Measurements from ENCODE around the gene ZBTB20.
A peak's percentile ranks its signal among the peaks of the same experiment; 100 is the strongest.

Gene ZBTB20

GRCh38 chr3:114672692-114673447 is 474.2 kb downstream of the ZBTB20 start:
- DNase-seq (ENCODE audit: low read depth): no peak

GRCh38 chr3:114671741-114672510 is 475.2 kb downstream of the ZBTB20 start:
- DNase-seq (ENCODE audit: low read depth): no peak

DNA sequence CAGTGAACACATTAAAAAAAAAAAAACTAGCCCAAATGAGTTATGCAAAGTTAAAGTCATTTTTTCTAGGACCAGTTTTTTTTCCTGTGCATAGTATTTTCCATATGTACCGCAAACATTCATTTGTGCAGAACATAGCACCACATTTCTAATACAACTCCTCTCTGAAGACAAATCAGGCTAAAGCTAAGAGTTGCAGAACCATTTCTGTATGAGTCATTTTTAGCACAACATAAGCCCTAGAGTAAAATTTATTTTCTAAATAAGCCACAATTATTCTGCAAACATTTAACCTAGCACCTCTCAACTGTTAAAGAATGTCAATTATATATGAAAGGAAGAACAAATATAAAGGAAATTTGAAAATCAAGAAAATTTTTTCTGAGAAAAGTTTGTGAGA is 477.5 kb downstream of the ZBTB20 start:
- DNase-seq (ENCODE audit: low read depth): no peak

DNA sequence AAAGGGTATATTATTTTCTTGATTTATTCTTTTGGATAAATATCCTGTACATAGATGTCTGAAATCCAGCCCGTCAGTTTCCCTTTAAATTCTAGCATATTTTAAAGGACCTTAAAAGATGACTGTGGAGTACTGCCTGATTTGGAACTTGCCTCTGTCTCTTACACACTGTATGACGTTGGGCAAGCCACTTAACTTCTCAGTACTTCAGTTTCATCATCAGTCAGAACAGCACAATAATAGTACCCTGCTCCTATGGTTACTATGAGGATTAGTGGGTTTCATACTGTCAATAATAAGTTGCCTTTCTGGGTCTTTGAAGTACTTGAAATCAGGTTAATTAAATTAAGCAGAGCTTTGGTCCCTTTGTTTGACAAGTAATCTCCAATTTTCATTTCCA is 479.0 kb downstream of the ZBTB20 start:
- no peak for DNase-seq (ENCODE audit: low read depth)

DNA sequence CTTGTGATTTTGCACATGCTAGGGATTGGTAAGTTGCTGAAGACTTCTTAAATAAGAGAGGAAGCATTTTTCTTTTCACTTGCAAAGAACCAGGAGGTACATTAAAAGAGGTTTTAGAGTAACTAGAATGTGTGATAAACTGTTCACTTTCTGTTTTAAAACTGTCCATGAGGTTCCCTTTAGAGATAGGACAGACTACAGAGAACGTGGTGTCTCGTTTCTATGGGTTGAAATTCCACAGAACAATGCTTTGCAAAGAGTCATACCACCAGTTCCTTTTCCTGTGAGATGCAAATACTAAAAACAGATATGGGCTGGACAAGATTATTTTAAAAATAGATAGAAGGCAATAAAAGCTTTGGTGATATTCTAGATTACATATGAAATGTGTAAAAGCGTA is 480.5 kb downstream of the ZBTB20 start:
- DNase-seq (ENCODE audit: low read depth): no peak

DNA sequence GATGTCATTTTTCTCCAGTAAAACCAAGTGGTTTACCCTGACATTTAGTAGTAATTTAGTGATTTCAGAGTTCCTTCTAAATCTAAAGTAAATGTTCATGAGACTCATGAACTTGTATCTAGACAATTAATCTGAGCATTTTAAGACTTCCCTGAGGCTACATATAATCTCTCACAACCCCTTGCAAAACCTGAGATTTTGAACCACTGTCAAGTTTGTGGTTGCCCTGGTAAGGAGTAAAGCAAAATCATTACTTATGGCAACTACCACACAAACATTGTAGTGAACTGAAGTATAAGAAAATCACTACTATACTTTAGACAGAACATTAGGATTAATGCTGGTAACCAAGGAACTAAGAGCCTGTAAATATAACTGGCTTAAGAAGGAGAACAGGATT is 483.1 kb downstream of the ZBTB20 start:
- DNase-seq (ENCODE audit: low read depth): no peak

DNA sequence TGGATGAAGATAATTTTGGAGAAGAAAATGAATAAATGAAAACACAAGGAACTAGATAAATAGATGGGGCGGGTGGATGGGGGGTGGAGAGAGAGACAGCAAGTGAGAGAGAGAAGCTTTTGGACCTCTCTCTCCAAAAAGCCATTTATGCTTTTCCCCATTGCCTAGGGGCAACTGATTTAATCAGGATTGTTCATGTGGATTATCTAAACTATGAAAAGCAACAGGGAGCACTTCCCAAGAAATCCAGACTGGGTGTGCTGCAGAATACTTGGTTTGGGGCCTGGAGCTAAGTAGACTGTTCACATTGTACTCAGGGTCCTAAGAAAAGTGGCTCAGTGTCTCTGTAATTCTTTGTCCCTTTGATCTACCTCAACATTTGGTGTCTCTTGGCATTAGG is 486.3 kb downstream of the ZBTB20 start:
- DNase-seq (ENCODE audit: low read depth): no peak

- peak; percentile 49 for DNase-seq (ENCODE audit: low read depth)
Measured at GRCh38 chr3:114660124-114660523, 487.0 kb downstream of the ZBTB20 start.

DNA sequence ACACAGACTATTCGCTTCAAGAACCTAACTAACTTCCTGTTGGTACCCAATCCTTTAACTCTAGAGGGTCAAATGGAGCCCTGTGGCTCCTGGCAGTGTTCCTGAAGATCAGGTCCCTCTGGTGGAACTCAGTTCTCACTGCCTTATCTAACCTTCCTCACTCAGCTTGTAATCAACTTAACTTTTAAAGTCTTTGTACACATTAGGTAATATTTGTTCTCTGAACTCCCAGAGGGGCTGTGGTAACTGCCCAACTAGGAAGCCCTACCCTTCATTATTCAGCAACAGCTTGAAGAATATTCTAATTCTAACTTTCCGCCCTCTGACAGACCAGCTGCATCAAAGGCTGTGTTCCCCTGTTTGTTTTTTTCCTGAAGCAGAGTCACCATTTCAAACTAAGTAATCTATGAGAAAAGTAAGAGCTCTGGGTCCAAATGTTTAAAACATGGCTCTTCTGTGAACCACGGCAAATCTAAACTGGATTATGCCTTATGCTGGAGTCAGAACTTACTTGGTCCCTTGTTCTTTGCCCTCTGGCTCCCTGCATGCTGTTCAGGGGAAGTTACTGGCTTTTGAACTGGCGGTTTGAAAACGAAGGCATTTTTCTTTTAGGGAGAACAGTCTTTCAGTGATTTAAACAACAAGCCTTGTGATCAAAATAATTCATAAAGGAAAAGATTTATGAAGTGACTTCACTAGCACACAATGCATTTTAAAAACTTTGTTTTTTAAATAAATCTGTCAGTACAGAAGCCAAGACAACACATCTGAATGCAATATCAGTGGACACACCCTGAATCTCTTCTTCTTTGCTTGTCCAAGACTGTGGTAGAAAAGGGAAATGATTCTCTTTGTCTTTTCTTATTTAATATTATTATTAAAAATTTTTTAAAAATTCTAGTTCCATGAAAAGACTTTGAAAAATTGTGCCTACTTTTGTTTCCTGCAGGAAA is 487.7 kb downstream of the ZBTB20 start:
- DNase-seq (ENCODE audit: low read depth): no peak

- no peak for DNase-seq (ENCODE audit: low read depth)
Measured at GRCh38 chr3:114651555-114651954, 495.5 kb downstream of the ZBTB20 start.

DNA sequence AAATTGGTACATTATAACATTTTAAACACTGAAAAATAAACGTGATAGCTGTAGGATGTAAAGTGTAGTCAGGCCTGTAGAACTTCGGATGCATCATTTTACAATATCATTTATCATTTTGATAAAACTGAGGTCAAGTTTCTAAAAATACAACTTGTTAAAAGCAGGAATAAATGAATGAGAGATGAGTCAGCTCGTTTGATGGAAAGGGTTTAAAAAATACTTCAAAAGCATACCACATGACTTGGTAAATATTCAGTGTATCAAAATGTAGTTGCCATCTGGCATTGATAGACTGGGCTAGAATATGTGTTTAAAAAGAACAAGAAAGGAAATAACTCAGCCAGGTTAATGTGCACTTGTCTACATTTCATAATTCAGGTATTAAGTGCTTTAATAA is 496.3 kb downstream of the ZBTB20 start:
- peak; percentile 9 for DNase-seq (ENCODE audit: low read depth)

- no peak for DNase-seq (ENCODE audit: low read depth)
Measured at GRCh38 chr3:114649331-114649730, 497.8 kb downstream of the ZBTB20 start.

DNA sequence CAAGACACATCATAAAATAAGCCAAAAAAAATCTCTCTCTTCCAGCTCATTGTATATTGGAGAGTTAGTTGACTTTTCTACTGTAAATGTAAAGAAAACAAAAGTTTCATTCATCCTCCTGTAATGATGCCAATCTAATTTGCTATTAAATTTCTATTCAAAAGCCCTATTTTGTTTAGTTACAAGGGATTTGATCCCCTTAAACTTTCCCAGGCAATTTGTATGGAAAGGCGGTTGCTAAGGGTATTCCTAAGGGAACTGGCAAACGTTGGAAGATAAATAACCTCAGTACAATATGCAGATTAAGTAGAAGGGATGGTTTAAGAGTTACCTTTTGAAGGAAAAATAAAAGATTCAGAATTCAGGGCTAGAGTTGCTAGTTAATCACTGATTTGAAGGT is 500.6 kb downstream of the ZBTB20 start:
- DNase-seq (ENCODE audit: low read depth): no peak

GRCh38 chr3:114645392-114645791 is 501.7 kb downstream of the ZBTB20 start:
- DNase-seq (ENCODE audit: low read depth): no peak

DNA sequence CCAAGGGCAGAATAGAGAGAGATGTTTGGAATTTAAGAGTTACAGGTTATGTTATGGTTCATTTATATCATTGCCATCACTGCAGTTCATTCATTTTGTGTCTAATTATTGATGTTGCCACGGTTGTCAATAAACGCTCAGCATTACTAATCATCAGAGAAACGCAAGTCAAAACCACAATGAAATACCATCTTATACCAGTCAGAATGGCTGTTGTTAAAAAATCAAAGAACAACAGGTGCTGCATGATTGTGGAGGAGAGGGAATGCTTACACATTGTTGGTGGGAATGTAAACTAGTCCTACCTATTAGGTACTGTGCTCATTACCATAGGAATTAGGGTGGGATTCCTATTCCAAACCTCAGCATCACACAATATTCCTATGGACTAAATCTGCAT is 502.7 kb downstream of the ZBTB20 start:
- no peak for DNase-seq (ENCODE audit: low read depth)

- no peak for DNase-seq (ENCODE audit: low read depth)
Measured at GRCh38 chr3:114642951-114643741, 503.9 kb downstream of the ZBTB20 start.

DNA sequence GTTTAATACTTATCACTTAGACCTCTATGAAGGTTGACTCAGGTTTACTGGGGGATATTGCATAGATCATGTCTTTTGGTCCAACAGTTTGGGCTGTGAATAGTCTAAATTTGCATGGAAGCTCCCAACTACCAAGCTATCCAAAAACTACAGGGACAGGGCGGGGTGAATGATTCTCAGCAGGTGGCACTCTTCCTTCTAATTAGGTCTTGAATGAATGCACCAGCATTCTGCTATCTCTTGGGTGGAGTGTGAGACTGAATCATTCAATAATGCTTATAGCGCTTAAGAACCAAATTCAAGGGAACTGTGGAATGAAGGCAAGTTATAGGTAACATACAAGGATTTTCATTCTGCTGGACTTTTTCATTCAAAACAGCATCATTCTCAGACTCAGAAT is 507.0 kb downstream of the ZBTB20 start:
- no peak for DNase-seq (ENCODE audit: low read depth)

GRCh38 chr3:114639171-114639570 is 507.9 kb downstream of the ZBTB20 start:
- DNase-seq (ENCODE audit: low read depth): no peak

DNA sequence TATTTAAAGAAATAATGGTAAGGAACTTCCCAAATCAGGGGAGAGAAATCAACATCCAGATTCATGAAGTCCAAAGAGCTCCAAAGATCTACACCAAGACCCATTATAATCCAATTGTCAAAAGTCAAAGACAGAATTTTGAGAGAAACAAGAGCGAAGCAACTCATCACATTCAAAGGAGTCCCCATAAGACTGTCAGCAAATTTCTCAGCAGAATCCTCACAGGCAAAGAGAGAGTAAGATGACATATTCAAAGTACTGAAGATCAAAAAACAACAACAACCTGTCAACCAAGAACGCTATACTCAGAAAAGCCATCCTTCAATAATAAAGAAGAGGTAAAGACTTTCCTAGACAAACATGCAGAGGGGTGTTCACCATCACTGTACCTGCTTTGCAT is 511.2 kb downstream of the ZBTB20 start:
- no peak for DNase-seq (ENCODE audit: low read depth)

- no peak for DNase-seq (ENCODE audit: low read depth)
Measured at GRCh38 chr3:114634635-114635034, 512.5 kb downstream of the ZBTB20 start.

- DNase-seq (ENCODE audit: low read depth): no peak
Measured at GRCh38 chr3:114632757-114633424, 514.2 kb downstream of the ZBTB20 start.

Measured in fibroblast of the conjunctiva (primary cell).